Stimulated activated CD4-positive, alpha-beta T cell treated with anti-CD3 and anti-CD28 coated beads, Interleukin-1b, Interleukin-23, amount 100 ng/mL, for 24 hours (primary cell): ENCODE data around the gene POLR2J3.
"Not testable (repeated sequence)": the region's sequence is repeated elsewhere in the genome, so short reads cannot be mapped to it uniquely, and the experiment has no call there.

Source experiments
- DNase-seq, 4 experiments: peaks; one replicate each; pipeline ENCODE4 v3.0.0-alpha.2; 2020; ENCODE audit warnings: low read depth in 4 of 4, low spot score in 1 of 4

The POLR2J3 gene

GRCh38 chr7:102572261-102573239 lies at the start of gene POLR2J3:
Gene POLR2J3, minus strand, starts transcription at chr7:102572583. Its CDS starts 62 bp downstream, at chr7:102572521.
- DNase-seq: peak; percentile 95 to 100 (median 99)

- not testable (repeated sequence) for DNase-seq
These were observed 45.7 kb upstream of the POLR2J3 start for GRCh38 chr7:102618122-102618521.

GRCh38 chr7:102616507-102617125 lies 44.2 kb upstream of the POLR2J3 start, which contains the start of gene RASA4:
Gene RASA4, minus strand, starts transcription at chr7:102616756. Its CDS starts 67 bp downstream, at chr7:102616689.
- DNase-seq: not testable (repeated sequence)

- DNase-seq: not testable (repeated sequence)
These were observed 43.5 kb upstream of the POLR2J3 start for GRCh38 chr7:102615930-102616329.

GRCh38 chr7:102614873-102615272 lies 42.5 kb upstream of the POLR2J3 start:
- DNase-seq: not testable (repeated sequence)

GRCh38 chr7:102614346-102614697 lies 41.9 kb upstream of the POLR2J3 start:
- DNase-seq: not testable (repeated sequence)

- not testable (repeated sequence) for DNase-seq
These were observed 41.4 kb upstream of the POLR2J3 start for GRCh38 chr7:102613575-102614345.

- DNase-seq: not testable (repeated sequence)
These were observed 39.4 kb upstream of the POLR2J3 start for GRCh38 chr7:102611675-102612325.

- DNase-seq: not testable (repeated sequence)
These were observed 38.8 kb upstream of the POLR2J3 start for GRCh38 chr7:102611013-102611674.

- DNase-seq: not testable (repeated sequence)
These were observed 38.1 kb upstream of the POLR2J3 start for GRCh38 chr7:102610441-102610840.

GRCh38 chr7:102609734-102610133 lies 37.4 kb upstream of the POLR2J3 start:
- DNase-seq: not testable (repeated sequence)

- DNase-seq: not testable (repeated sequence)
These were observed 34.5 kb upstream of the POLR2J3 start for GRCh38 chr7:102606848-102607247.

GRCh38 chr7:102604431-102605145 lies 32.2 kb upstream of the POLR2J3 start:
- DNase-seq: not testable (repeated sequence)

- DNase-seq: not testable (repeated sequence)
These were observed 29.9 kb upstream of the POLR2J3 start for GRCh38 chr7:102602317-102602716.

GRCh38 chr7:102599699-102600098 lies 27.3 kb upstream of the POLR2J3 start:
- not testable (repeated sequence) for DNase-seq

GRCh38 chr7:102596036-102596435 lies 23.7 kb upstream of the POLR2J3 start:
- not testable (repeated sequence) for DNase-seq

GRCh38 chr7:102593637-102594334 lies 21.4 kb upstream of the POLR2J3 start:
- not testable (repeated sequence) for DNase-seq

GRCh38 chr7:102592477-102593019 lies 20.2 kb upstream of the POLR2J3 start:
- peak in 1 of 4 experiments; percentile 24 for DNase-seq
